Right ventricle myocardium superior (tissue), 1 donor: ENCODE measurements around the gene SLC24A3. TPM values are rescaled to one million over a fixed set of nuclear protein-coding genes. Genes with fewer than 3 reads are reported as not detected.

Experiments
- ATAC-seq: fragments of 200-7000 bp; cut with Tn5 transposase; one replicate; pipeline ENCODE4 v1.9.1; 2020; ENCODE audit warnings: mild to moderate bottlenecking; ENCODE audit not compliant: poor library complexity
- DNase-seq: peaks from one replicate; pipeline ENCODE4 v3.0.0-alpha.2; 2020
- intact Hi-C: fragments of 100-400 bp; cut with DNase I; formaldehyde crosslinking; loops from one replicate; pipeline ENCODE4 v1.11.2; 2022
- total RNA-seq: library from RNA; stranded (reverse); fragmentation: NEBNext Ultra II Directional; extraction: Animal tissue kit (Norgen Biotek cat#: 25700); gene quantifications from one replicate; pipeline ENCODE4 v1.2.1, GENCODE V29; 2021
- donor health status: DM: no; HTN: yes; CAD: no; lungs with severe emphysema.

SLC24A3 gene
- total RNA-seq, 1 donor from 2014 or later, result 0.62 TPM

- intact Hi-C loops, result no loop called here
- ATAC-seq (no peak), DNase-seq (no peak)
Measured at GRCh38 chr20:19397666-19398065, 185.2 kb downstream of the SLC24A3 start.

GRCh38 chr20:19401096-19401495, 188.7 kb downstream of the SLC24A3 start:
- intact Hi-C loops, result no loop called here
- ATAC-seq, result no peak
- no peak for DNase-seq

- no peak for DNase-seq
- ATAC-seq, result no peak
- intact Hi-C loops, result no loop called here
Measured at GRCh38 chr20:19403549-19403948, 191.1 kb downstream of the SLC24A3 start.

GRCh38 chr20:19404826-19405225, 192.4 kb downstream of the SLC24A3 start:
- no peak for ATAC-seq
- DNase-seq, result no peak
- intact Hi-C loops, result no loop called here

GRCh38 chr20:19405958-19406357, 193.5 kb downstream of the SLC24A3 start:
- intact Hi-C loops, result no loop called here
- ATAC-seq, result no peak
- DNase-seq, result no peak

- ATAC-seq (no peak), DNase-seq (no peak)
- intact Hi-C loops, result no loop called here
Measured at GRCh38 chr20:19406381-19406780, 193.9 kb downstream of the SLC24A3 start.

GRCh38 chr20:19407196-19407595, 194.8 kb downstream of the SLC24A3 start:
- intact Hi-C loops, result no loop called here
- ATAC-seq, result no peak

GRCh38 chr20:19407736-19408135, 195.3 kb downstream of the SLC24A3 start:
- intact Hi-C loops, result no loop called here
- DNase-seq, result no peak
- ATAC-seq, result no peak

More at GRCh38 chr20:19407196-19407595, 194.8 kb downstream of the SLC24A3 start:
- no peak for DNase-seq

- no peak for DNase-seq
- intact Hi-C loops, result no loop called here
- ATAC-seq, result no peak
Measured at GRCh38 chr20:19408971-19409370, 196.5 kb downstream of the SLC24A3 start.

GRCh38 chr20:19411811-19412210, 199.4 kb downstream of the SLC24A3 start:
- intact Hi-C loops, result no loop called here
- ATAC-seq (no peak), DNase-seq (no peak)

GRCh38 chr20:19412254-19412653, 199.8 kb downstream of the SLC24A3 start:
- intact Hi-C loops, result no loop called here
- ATAC-seq (no peak), DNase-seq (no peak)

GRCh38 chr20:19414600-19414999, 202.2 kb downstream of the SLC24A3 start:
- ATAC-seq (no peak), DNase-seq (no peak)
- intact Hi-C loops, result no loop called here

- DNase-seq, result no peak
- intact Hi-C loops, result no loop called here
- ATAC-seq, result no peak
Measured at GRCh38 chr20:19415786-19416185, 203.3 kb downstream of the SLC24A3 start.

GRCh38 chr20:19416627-19417026, 204.2 kb downstream of the SLC24A3 start:
- intact Hi-C loops, result no loop called here
- no peak for ATAC-seq
- DNase-seq, result no peak

GRCh38 chr20:19419396-19419795, 207.0 kb downstream of the SLC24A3 start:
- no peak for DNase-seq
- intact Hi-C loops, result no loop called here
- ATAC-seq, result no peak

- no peak for ATAC-seq
- intact Hi-C loops, result no loop called here
- no peak for DNase-seq
Measured at GRCh38 chr20:19423097-19423899, 210.9 kb downstream of the SLC24A3 start.

- DNase-seq, result no peak
- intact Hi-C loops, result no loop called here
- no peak for ATAC-seq
Measured at GRCh38 chr20:19423900-19424620, 211.6 kb downstream of the SLC24A3 start.

- ATAC-seq (no peak), DNase-seq (no peak)
- intact Hi-C loops, result no loop called here
Measured at GRCh38 chr20:19426356-19426755, 213.9 kb downstream of the SLC24A3 start.

- DNase-seq (no peak), ATAC-seq (no peak)
- intact Hi-C loops, result no loop called here
Measured at GRCh38 chr20:19427480-19427879, 215.0 kb downstream of the SLC24A3 start.

- DNase-seq, result no peak
- intact Hi-C loops, result no loop called here
- no peak for ATAC-seq
Measured at GRCh38 chr20:19427913-19428312, 215.5 kb downstream of the SLC24A3 start.
